Adrenal gland (tissue), 5 donors: ENCODE measurements around the gene CNOT2.

ENCODE experiments used
- CTCF ChIP-seq, 6 experiments: fragments of 450-650 bp in 4 of 6; fragments of 200-600 bp in 2 of 6; sonication (generic) in 1 of 6; IDR thresholded peaks; 1 replicate in 5 of 6; 2 replicates in 1 of 6; pipeline versions ENCODE4 v1.5.1 to v1.8.0; 2016 to 2021; ENCODE audit warnings: antibody characterized with exemption in 6 of 6, mild to moderate bottlenecking in 2 of 6, moderate library complexity in 1 of 6
- POLR2A ChIP-seq, 2 donors: fragments of 450-650 bp; IDR thresholded peaks; one replicate each; pipeline ENCODE4 v1.6.1; 2017; ENCODE audit warnings: antibody characterized with exemption in 2 of 2, mild to moderate bottlenecking in 2 of 2, moderate library complexity in 1 of 2
- donor health status: DM: no; HTN: no; CAD: no.

GRCh38 chr12:70252832-70253231 lies 9.6 kb downstream of the CNOT2 start:
- TF ChIP-seq CTCF (IDR thresholded peaks at IDR 0.05): no peak
- no peak for TF ChIP-seq POLR2A (IDR thresholded peaks at IDR 0.05)
